Spleen (tissue), 11 donors: Measurements from ENCODE around the gene SHC2. TPM values are rescaled to one million over a fixed set of nuclear protein-coding genes. Genes with fewer than 3 reads are reported as not detected.

Source experiments
- DNase-seq: peaks from one replicate; pipeline ENCODE4 v3.0.0-alpha.2; 2020
- H3K27ac ChIP-seq, 8 donors: fragments of 200-600 bp; sonication (generic) in 7 of 8; 1 replicate in 4 of 8; 2 replicates in 4 of 8; pipeline versions ENCODE4 v1.5.0 to v1.8.0; 2016 to 2021; ENCODE audit warnings: inconsistent platforms in 4 of 8, mild to moderate bottlenecking in 4 of 8, moderate library complexity in 1 of 8
- H3K27me3 ChIP-seq, 7 donors: fragments of 200-600 bp; sonication (generic) in 6 of 7; replicated peaks in 1 of 7; 1 replicate in 4 of 7; 2 replicates in 3 of 7; pipeline versions ENCODE4 v1.5.0 to v1.8.0; 2016 to 2021; ENCODE audit warnings: inconsistent platforms in 3 of 7, mild to moderate bottlenecking in 1 of 7
- H3K36me3 ChIP-seq, 6 donors: fragments of 200-600 bp; sonication (generic) in 5 of 6; 1 replicate in 4 of 6; 2 replicates in 2 of 6; pipeline versions ENCODE4 v1.5.0 to v1.8.0; 2016 to 2021; ENCODE audit warnings: inconsistent platforms in 2 of 6
- H3K4me1 ChIP-seq, 6 donors: fragments of 200-600 bp; sonication (generic) in 5 of 6; 1 replicate in 3 of 6; 2 replicates in 3 of 6; pipeline versions ENCODE4 v1.5.0 to v1.8.0; 2016 to 2021; ENCODE audit warnings: inconsistent platforms in 3 of 6
- H3K4me3 ChIP-seq, 8 donors: fragments of 200-600 bp; sonication (generic) in 7 of 8; 1 replicate in 4 of 8; 2 replicates in 4 of 8; pipeline versions ENCODE4 v1.5.0 to v1.8.0; 2016 to 2021; ENCODE audit warnings: inconsistent platforms in 4 of 8, mild to moderate bottlenecking in 4 of 8, moderate library complexity in 2 of 8
- H3K9me3 ChIP-seq, 8 donors: fragments of 200-600 bp; sonication (generic) in 7 of 8; 1 replicate in 4 of 8; 2 replicates in 4 of 8; pipeline versions ENCODE4 v1.5.0 to v1.8.0; 2016 to 2021; ENCODE audit warnings: inconsistent platforms in 4 of 8
- POLR2A ChIP-seq, 3 donors: fragments of 450-650 bp; IDR thresholded peaks; one replicate each; pipeline ENCODE4 v1.5.1; 2017; ENCODE audit warnings: antibody characterized with exemption in 3 of 3, mild to moderate bottlenecking in 1 of 3
- POLR2AphosphoS5 ChIP-seq, 3 donors: sonication (generic); formaldehyde crosslinking; IDR thresholded peaks; one replicate each; pipeline ENCODE4 v1.5.1; 2017; ENCODE audit warnings: antibody characterized with exemption in 3 of 3
- WGBS, 5 donors: extraction: QIAGEN DNeasy Blood & Tissue Kit in 3 of 5; methylation state at CpG; one replicate each; pipeline versions ENCODE4 v1.1.5 to v1.1.7; 2013 to 2018; 5-methylcytosine and 5-hydroxymethylcytosine counted together
- intact Hi-C: fragments of 100-400 bp; cut with DNase I; formaldehyde crosslinking; loops from one replicate; pipeline ENCODE4 v1.15.0; 2023; ENCODE audit warnings: low total_unique reads
- polyA plus RNA-seq, 3 donors: library from polyadenylated mRNA; stranded (reverse); fragments of 200-250 nt; gene quantifications; one replicate each; pipeline ENCODE4 v1.2.1, GENCODE V29; 2013
- total RNA-seq, 7 donors: library from RNA; depleted of rRNA in 3 of 7; stranded (reverse); fragments of >200 nt in 3 of 7; fragmentation: NEBNext Ultra II Directional in 4 of 7; extraction: Animal tissue kit (Norgen Biotek cat#: 25700) in 4 of 7; gene quantifications; one replicate each; pipeline versions ENCODE4 v1.1.0 to v1.2.1, GENCODE V29; 2016 to 2021
- TF ChIP-seq, protein P1 (sequence below), 11 experiments: fragments of 200-600 bp in 7 of 11; fragments of 450-650 bp in 4 of 11; sonication (generic) in 4 of 11; IDR thresholded peaks in 8 of 11; conservative IDR thresholded peaks in 3 of 11; 1 replicate in 7 of 11; 2 replicates in 4 of 11; pipeline versions ENCODE4 v1.4.0 to v1.8.0; 2016 to 2021; ENCODE audit warnings: antibody characterized with exemption in 11 of 11, inconsistent platforms in 4 of 11, mild to moderate bottlenecking in 1 of 11
- donor health status: healthy with polysubstance abuse.
- donor health status: DM: no; HTN: no; CAD: no; lungs with moderate emphysema.
- donor health status: DM: no; HTN: no; CAD: no.
- donor health status: Bipolar disorder and iron deficiency.
- donor health status: healthy.
- donor health status: DM: no; HTN: no; CAD: no.
- donor health status: DM: yes; HTN: yes; CAD: no.

SHC2 gene
- total and polyA plus RNA-seq, 10 donors = 19.6 to 123 (median 45.2) TPM

GRCh38 chr19:442085-442484, 18.7 kb downstream of the SHC2 start:
- TF ChIP-seq POLR2A (IDR thresholded peaks at IDR 0.05) (no peak), POLR2AphosphoS5 (IDR thresholded peaks at IDR 0.05) (no peak)
- TF ChIP-seq, protein P1, sequence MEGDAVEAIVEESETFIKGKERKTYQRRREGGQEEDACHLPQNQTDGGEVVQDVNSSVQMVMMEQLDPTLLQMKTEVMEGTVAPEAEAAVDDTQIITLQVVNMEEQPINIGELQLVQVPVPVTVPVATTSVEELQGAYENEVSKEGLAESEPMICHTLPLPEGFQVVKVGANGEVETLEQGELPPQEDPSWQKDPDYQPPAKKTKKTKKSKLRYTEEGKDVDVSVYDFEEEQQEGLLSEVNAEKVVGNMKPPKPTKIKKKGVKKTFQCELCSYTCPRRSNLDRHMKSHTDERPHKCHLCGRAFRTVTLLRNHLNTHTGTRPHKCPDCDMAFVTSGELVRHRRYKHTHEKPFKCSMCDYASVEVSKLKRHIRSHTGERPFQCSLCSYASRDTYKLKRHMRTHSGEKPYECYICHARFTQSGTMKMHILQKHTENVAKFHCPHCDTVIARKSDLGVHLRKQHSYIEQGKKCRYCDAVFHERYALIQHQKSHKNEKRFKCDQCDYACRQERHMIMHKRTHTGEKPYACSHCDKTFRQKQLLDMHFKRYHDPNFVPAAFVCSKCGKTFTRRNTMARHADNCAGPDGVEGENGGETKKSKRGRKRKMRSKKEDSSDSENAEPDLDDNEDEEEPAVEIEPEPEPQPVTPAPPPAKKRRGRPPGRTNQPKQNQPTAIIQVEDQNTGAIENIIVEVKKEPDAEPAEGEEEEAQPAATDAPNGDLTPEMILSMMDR (IDR thresholded peaks at IDR 0.05 in 8 of 11, conservative IDR thresholded peaks at IDR 0.05 in 3 of 11) = no peak
- Histone ChIP-seq H3K27ac (peak overlapping the region in 5 of 8 donors; percentile 8 to 61 (median 44)), H3K4me3 (no peak overlapping the region), H3K36me3 (peaks cover 0 to 6% (median 0%) of the 10 kb centered on the region in 6 donors), H3K4me1 (peaks cover 0 to 17% (median 6%) of the 10 kb centered on the region in 6 donors), H3K27me3 (peaks cover 0 to 49% (median 7%) of the 10 kb centered on the region in 7 donors), H3K9me3 (no peaks in the 10 kb centered on the region)
- DNase-seq = no peak
- 88 to 99% (median 94%) methylated on average over 2 of the region's 2 CpGs for WGBS, 5 donors
- intact Hi-C loops = no loop called here

- Histone ChIP-seq H3K36me3 (peaks cover 0 to 6% (median 0%) of the 10 kb centered on the region in 6 donors), H3K4me1 (peaks cover 0 to 17% (median 5%) of the 10 kb centered on the region in 6 donors), H3K9me3 (no peaks in the 10 kb centered on the region), H3K4me3 (no peak overlapping the region), H3K27ac (peak overlapping the region in 5 of 8 donors; percentile 18 to 61 (median 44)), H3K27me3 (peaks cover 0 to 57% (median 7%) of the 10 kb centered on the region in 7 donors)
- 22 to 29% (median 26%) methylated on average over 22 to 23 of the region's 23 CpGs for WGBS, 5 donors
- peak; percentile 81 for DNase-seq
- TF ChIP-seq, protein P1 (IDR thresholded peaks at IDR 0.05 in 8 of 11, conservative IDR thresholded peaks at IDR 0.05 in 3 of 11) = no peak
- no peak for TF ChIP-seq POLR2A (IDR thresholded peaks at IDR 0.05)
- peak; percentile 79 to 83 (median 80) for TF ChIP-seq POLR2AphosphoS5 (IDR thresholded peaks at IDR 0.05)
- intact Hi-C loops = no loop called here
These were observed 19.5 kb downstream of the SHC2 start for GRCh38 chr19:441213-441836.

DNA sequence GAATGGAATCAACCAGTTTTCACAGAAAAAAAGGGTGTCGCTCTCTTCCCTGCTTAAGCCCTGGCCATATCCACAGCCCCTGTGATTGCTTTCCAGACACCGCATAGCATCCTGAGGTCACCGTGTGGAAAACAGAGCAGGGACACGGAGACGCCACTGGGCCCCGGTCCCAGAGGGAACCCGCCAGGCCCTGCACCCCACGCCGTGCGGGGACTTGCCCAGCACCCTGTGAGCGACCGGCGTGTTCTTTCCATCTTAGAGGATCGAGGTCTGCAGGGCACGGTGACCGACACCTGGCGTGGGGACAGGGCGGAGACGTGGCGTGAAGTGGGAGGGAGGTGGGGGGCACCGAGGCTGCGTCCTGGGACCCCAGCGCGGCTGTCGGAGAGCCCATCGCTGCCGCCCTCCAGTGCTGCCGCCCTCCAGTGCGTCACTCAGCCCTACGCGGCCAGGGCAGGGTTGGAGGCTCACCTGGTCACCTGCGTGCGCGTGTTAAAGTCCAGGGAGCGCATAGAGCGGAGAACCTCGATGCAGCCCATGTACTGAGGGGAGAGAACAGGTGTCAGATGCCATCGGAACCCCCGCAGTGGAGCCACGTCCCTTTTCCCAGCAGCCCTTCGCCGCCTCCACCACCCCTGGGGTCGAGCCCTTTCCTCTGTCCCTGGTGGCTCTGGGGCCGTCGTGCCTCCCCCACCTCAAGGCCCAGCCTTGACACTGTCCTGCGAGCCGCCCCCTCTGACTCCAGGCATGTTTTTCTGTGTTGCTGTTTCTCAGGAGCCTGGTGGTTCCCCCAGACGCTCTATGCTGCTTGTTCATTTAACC, 20.2 kb downstream of the SHC2 start:
- TF ChIP-seq, protein P1 (IDR thresholded peaks at IDR 0.05 in 8 of 11, conservative IDR thresholded peaks at IDR 0.05 in 3 of 11) = no peak
- TF ChIP-seq POLR2AphosphoS5 (IDR thresholded peaks at IDR 0.05) (no peak), POLR2A (IDR thresholded peaks at IDR 0.05) (no peak)
- WGBS, 5 donors = 77 to 82% (median 79%) methylated on average over 33 to 48 of the region's 48 CpGs
- DNase-seq = peak; percentile 56

More for the DNA sequence above, 20.2 kb downstream of the SHC2 start:
- Histone ChIP-seq H3K36me3 (peaks cover 0 to 12% (median 0%) of the 10 kb centered on the region in 6 donors), H3K4me1 (peaks cover 0 to 17% (median 5%) of the 10 kb centered on the region in 6 donors), H3K9me3 (no peaks in the 10 kb centered on the region), H3K4me3 (no peak overlapping the region), H3K27ac (peak overlapping the region in 5 of 8 donors; percentile 18 to 61 (median 44)), H3K27me3 (peaks cover 0 to 64% (median 7%) of the 10 kb centered on the region in 7 donors)
- intact Hi-C loops = no loop called here
